HepG2 (cell line): Measurements from ENCODE around the gene HEYL. TPM values are rescaled to one million over a fixed set of nuclear protein-coding genes. Genes with fewer than 3 reads are reported as not detected.

Source experiments
- ATAC-seq: fragments of 200-7000 bp; cut with Tn5 transposase; 3 replicates; pipeline ENCODE4 v1.9.1; 2020; ENCODE audit warnings: mild to moderate bottlenecking, moderate library complexity
- BruUV-seq: library from RNA; stranded (reverse); fragments of 400-500 nt; replicated peaks from 2 replicates; lab custom pipeline; 2021; lab: Mats Ljungman, UMichigan
- CTCF ChIA-PET: fragments of 300-600 bp; formaldehyde crosslinking; extraction: SDS; loops from one replicate; lab custom pipeline; 2021; ENCODE audit warnings: low total read pairs, inconsistent platforms, low intra/inter-chr PET ratio; lab: Yijun Ruan, JAX
- POLR2A ChIA-PET: fragments of 350-600 bp; sonication (Branson Sonifier 250); formaldehyde crosslinking; loops from one replicate; lab custom pipeline; 2020; ENCODE audit warnings: antibody characterized with exemption, inconsistent platforms; lab: Yijun Ruan, JAX
- DNase-seq: peaks from one replicate; pipeline ENCODE4 v3.0.0-alpha.2; 2015; ENCODE audit warnings: low spot score
- FAIRE-seq: peaks from 3 replicates; lab custom pipeline; 2011; peaks lifted over from hg19 to GRCh38; lab: Jason Lieb, UNC
- H2AFZ ChIP-seq: one replicate; pipeline ENCODE4 v1.6.1; 2011; ENCODE audit warnings: low read length, inconsistent platforms
- H3K27ac ChIP-seq: fragments of 300-600 bp; 3 replicates; pipeline ENCODE4 v1.8.0; 2011; ENCODE audit warnings: mixed run types, mild to moderate bottlenecking, mixed read lengths, low read length, inconsistent platforms; ENCODE audit not compliant: insufficient read depth; ENCODE audit errors: extremely low read length
- H3K27me3 ChIP-seq, 2 experiments: fragments of 200-600 bp in 1 of 2; 2 replicates in 1 of 2; 3 replicates in 1 of 2; pipeline versions ENCODE4 v1.6.0 to v1.8.0; 2011; ENCODE audit warnings: low read length in 2 of 2, mild to moderate bottlenecking in 2 of 2, moderate library complexity in 2 of 2, inconsistent platforms in 1 of 2; ENCODE audit not compliant: insufficient read depth in 2 of 2, control insufficient read depth in 1 of 2
- H3K36me3 ChIP-seq, 2 experiments: fragments of 200-600 bp in 1 of 2; replicated peaks in 1 of 2; 2 replicates in 1 of 2; 3 replicates in 1 of 2; pipeline versions ENCODE4 v1.5.1 to v1.8.0; 2011; ENCODE audit warnings: low read length in 2 of 2, inconsistent platforms in 1 of 2; ENCODE audit not compliant: insufficient read depth in 2 of 2, control insufficient read depth in 1 of 2
- H3K4me1 ChIP-seq: 2 replicates; pipeline ENCODE4 v1.5.1; 2012; ENCODE audit warnings: low read length, inconsistent platforms; ENCODE audit not compliant: insufficient read depth
- H3K4me2 ChIP-seq: 2 replicates; pipeline ENCODE4 v1.6.0; 2011; ENCODE audit warnings: low read depth, low read length, inconsistent platforms
- H3K4me3 ChIP-seq, 3 experiments: fragments of 200-600 bp in 1 of 3; sonication (generic), shearing (Covaris generic) in 1 of 3; replicated peaks in 1 of 3; 2 replicates each; pipeline ENCODE4 v1.5.1; 2011 to 2016; ENCODE audit warnings: low read length in 3 of 3, inconsistent platforms in 2 of 3, low read depth in 2 of 3, mild to moderate bottlenecking in 2 of 3, control low read depth in 1 of 3, mixed read lengths in 1 of 3; ENCODE audit not compliant: insufficient read depth in 1 of 3
- H3K79me2 ChIP-seq: one replicate; pipeline ENCODE4 v1.6.1; 2011; ENCODE audit warnings: low read length, inconsistent platforms; ENCODE audit not compliant: insufficient read depth
- H3K9ac ChIP-seq: 2 replicates; pipeline ENCODE4 v1.6.0; 2011; ENCODE audit warnings: mild to moderate bottlenecking, low read depth, low read length, inconsistent platforms; ENCODE audit not compliant: insufficient read depth
- H3K9me3 ChIP-seq: 2 replicates; pipeline ENCODE4 v1.5.1; 2012; ENCODE audit warnings: mild to moderate bottlenecking, low read length
- H4K20me1 ChIP-seq: 2 replicates; pipeline ENCODE4 v1.6.0; 2011; ENCODE audit warnings: inconsistent platforms, mild to moderate bottlenecking, low read length, moderate library complexity; ENCODE audit not compliant: insufficient read depth
- CHD4 ChIP-seq: fragments of 200-600 bp; sonication (generic); IDR thresholded peaks from 2 replicates; pipeline ENCODE4 v1.7.0; 2017; ENCODE audit warnings: mild to moderate bottlenecking, low read length, borderline replicate concordance
- FOXP1 ChIP-seq, 2 experiments: fragments of 450-650 bp in 1 of 2; IDR thresholded peaks; 2 replicates each; pipeline ENCODE4 v1.6.1; 2017 to 2018; ENCODE audit warnings: antibody characterized with exemption in 1 of 2
- JUND ChIP-seq: sonication (generic); formaldehyde crosslinking; IDR thresholded peaks from 2 replicates; pipeline ENCODE4 v1.8.0; 2022; ENCODE audit warnings: mild to moderate bottlenecking, missing genetic modification reagents
- MBNL3 ChIP-seq: fragments of 250-450 bp; sonication (Bioruptor Pico); conservative IDR thresholded peaks from 2 replicates; pipeline ENCODE4 v1.8.0; 2022; ENCODE audit warnings: mild to moderate bottlenecking, inconsistent platforms
- NR2F2 ChIP-seq: IDR thresholded peaks from 2 replicates; pipeline ENCODE4 v1.6.1; 2012; ENCODE audit warnings: low read depth, inconsistent platforms, borderline replicate concordance
- TBP ChIP-seq: sonication (generic); formaldehyde crosslinking; IDR thresholded peaks from 2 replicates; pipeline ENCODE4 v1.5.0; 2020; ENCODE audit warnings: missing genetic modification reagents
- TBX2 ChIP-seq: sonication (generic); formaldehyde crosslinking; IDR thresholded peaks from 2 replicates; pipeline ENCODE4 v1.5.0; 2020; ENCODE audit warnings: missing genetic modification reagents, mild to moderate bottlenecking, borderline replicate concordance
- ZBTB8A ChIP-seq: sonication (generic); formaldehyde crosslinking; IDR thresholded peaks from 2 replicates; pipeline ENCODE4 v1.4.0; 2020; ENCODE audit warnings: mild to moderate bottlenecking, low read depth, missing genetic modification reagents, borderline replicate concordance
- ZEB1 ChIP-seq: IDR thresholded peaks from 2 replicates; pipeline ENCODE4 v1.6.1; 2012; ENCODE audit warnings: mild to moderate bottlenecking, low read depth, inconsistent platforms; ENCODE audit not compliant: insufficient replicate concordance
- ZFP82 ChIP-seq: sonication (generic); formaldehyde crosslinking; IDR thresholded peaks from 2 replicates; pipeline ENCODE4 v1.5.1; 2020; ENCODE audit warnings: mild to moderate bottlenecking, missing genetic modification reagents, borderline replicate concordance
- ZNF224 ChIP-seq: sonication (generic); formaldehyde crosslinking; IDR thresholded peaks from 2 replicates; pipeline ENCODE4 v1.5.0; 2020; ENCODE audit warnings: mild to moderate bottlenecking, missing genetic modification reagents
- ZNF256 ChIP-seq: sonication (generic); formaldehyde crosslinking; conservative IDR thresholded peaks from 2 replicates; pipeline ENCODE4 v1.4.0; 2020; ENCODE audit warnings: missing genetic modification reagents
- ZNF614 ChIP-seq: IDR thresholded peaks from 2 replicates; pipeline ENCODE4 v1.6.1; 2018; ENCODE audit warnings: missing biosample characterization, missing genetic modification reagents, inconsistent platforms, borderline replicate concordance
- ZNF670 ChIP-seq: sonication (generic); formaldehyde crosslinking; IDR thresholded peaks from 2 replicates; pipeline ENCODE4 v1.8.0; 2022; ENCODE audit warnings: mild to moderate bottlenecking, missing genetic modification reagents, borderline replicate concordance
- WGBS: methylation state at CpG from one replicate; pipeline ENCODE4 v1.1.6; 2017; ENCODE audit warnings: low lambda C conversion rate; 5-methylcytosine and 5-hydroxymethylcytosine counted together
- in situ Hi-C: cut with HindIII; loops from 2 replicates; pipeline ENCODE4 v1.10.0; 2017; ENCODE audit warnings: low pct_unique_long_range_greater_than_20kb; ENCODE audit not compliant: extremely low pct_ligation_motif_present
- intact Hi-C: fragments of 100-400 bp; cut with micrococcal nuclease; formaldehyde crosslinking; loops from one replicate; pipeline ENCODE4 v1.10.0; 2022; ENCODE audit not compliant: unreplicated experiment
- polyA plus RNA-seq, 8 experiments: library from polyadenylated mRNA; depleted of rRNA in 3 of 8; stranded (reverse) in 7 of 8; unstranded in 1 of 8; fragments of >200 nt; fragmentation: Illumina TruSeq in 4 of 8; extraction: Trizol in 4 of 8; gene quantifications; 2 replicates each; pipeline versions ENCODE4 v1.2.1 to v1.2.3, GENCODE V29; 2011 to 2016; ENCODE audit warnings: low read depth in 4 of 8, missing spikeins in 1 of 8, mixed read lengths in 1 of 8; ENCODE audit not compliant: insufficient read depth in 1 of 8
- total RNA-seq, 5 experiments: library from RNA; depleted of rRNA; stranded (reverse); fragments of >200 nt; fragmentation: Illumina TruSeq; extraction: Trizol; gene quantifications; 2 replicates each; pipeline ENCODE4 v1.2.3, GENCODE V29; 2016; ENCODE audit warnings: low read depth in 1 of 5
- TF ChIP-seq, protein P1 (sequence below): sonication (generic); formaldehyde crosslinking; IDR thresholded peaks from 2 replicates; pipeline ENCODE4 v1.4.0; 2020; ENCODE audit warnings: mild to moderate bottlenecking, missing genetic modification reagents, borderline replicate concordance
- TF ChIP-seq, protein P2 (sequence below): sonication (generic); formaldehyde crosslinking; IDR thresholded peaks from 2 replicates; pipeline ENCODE4 v1.4.0; 2020; ENCODE audit warnings: mild to moderate bottlenecking, low read depth, missing genetic modification reagents

The HEYL gene
- total and polyA plus RNA-seq, 2 of the 13 experiments (the other 11 are each of a cell fraction or from before 2014, with no cell fraction given) = 0.03 to 0.04 TPM

DNA sequence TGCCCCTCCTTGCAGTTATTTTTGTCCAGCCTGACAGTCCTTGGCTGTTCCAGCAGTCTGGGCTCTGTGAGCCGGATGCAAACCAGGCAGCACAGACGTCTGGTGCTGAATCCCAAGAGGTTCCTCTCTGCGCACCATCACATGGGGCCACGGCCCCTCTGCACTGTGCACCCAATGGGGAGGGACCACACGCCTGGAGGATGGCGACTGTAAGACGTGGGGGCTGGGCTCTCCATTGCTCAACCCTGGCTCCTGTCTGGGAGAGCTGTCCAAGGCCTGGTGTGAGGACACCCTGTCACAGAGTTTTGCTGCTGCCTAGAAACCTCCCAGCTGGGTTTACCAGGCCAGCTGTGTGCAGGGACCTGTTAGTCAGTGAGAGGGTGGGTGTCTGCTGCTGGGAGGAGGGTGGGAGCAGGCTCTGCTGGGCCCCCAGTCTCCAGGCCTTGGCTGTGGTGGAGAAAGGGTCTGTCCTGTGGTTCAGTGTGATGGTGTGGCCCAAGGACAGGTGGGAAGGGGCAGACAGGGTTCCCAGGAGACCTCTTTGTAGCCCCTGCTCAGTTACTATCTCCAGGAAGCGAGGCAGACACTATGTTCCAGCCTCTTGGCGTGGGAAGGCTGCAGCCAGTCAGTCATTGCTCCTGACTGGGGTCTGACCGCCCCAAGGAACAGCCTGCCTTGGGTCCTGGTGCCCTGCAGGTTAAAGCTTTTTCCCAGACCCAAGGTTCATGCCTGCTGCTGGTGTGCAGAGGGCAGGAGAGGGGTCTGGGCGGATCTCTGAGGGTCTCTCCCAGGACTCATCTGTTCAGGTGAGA, 13.8 kb downstream of the HEYL start:
- Histone ChIP-seq H3K36me3 (no peaks in the 10 kb centered on the region), H3K79me2 (no peaks in the 10 kb centered on the region), H3K4me1 (no peaks in the 10 kb centered on the region), H2AFZ (no peak overlapping the region), H3K4me3 (no peak overlapping the region), H3K4me2 (no peak overlapping the region), H3K9ac (no peak overlapping the region), H3K27me3 (peaks cover 5 to 45% of the 10 kb centered on the region in 2 experiments; a peak in 4 of 5 replicates), H3K9me3 (no peaks in the 10 kb centered on the region), H4K20me1 (no peaks in the 10 kb centered on the region), H3K27ac (no peak overlapping the region)
- no peak for TF ChIP-seq NR2F2
- TF ChIP-seq ZNF256 (CRISPR knock-in tag) = no peak
- TF ChIP-seq ZNF670 (CRISPR knock-in tag) = no peak
- no peak for TF ChIP-seq CHD4
- no peak for TF ChIP-seq TBX2
- TF ChIP-seq ZBTB8A (CRISPR knock-in tag) = no peak
- CTCF ChIA-PET = no interaction called here
- BruUV-seq = no TSS peak
- POLR2A ChIA-PET = no interaction called here
- DNase-seq (no peak), ATAC-seq (peak; percentile 44), FAIRE-seq (no peak)
- intact Hi-C loops (no loop called here), in situ Hi-C loops (no loop called here)
- 7% methylated on average over 3 of the region's 11 CpGs for WGBS

DNA sequence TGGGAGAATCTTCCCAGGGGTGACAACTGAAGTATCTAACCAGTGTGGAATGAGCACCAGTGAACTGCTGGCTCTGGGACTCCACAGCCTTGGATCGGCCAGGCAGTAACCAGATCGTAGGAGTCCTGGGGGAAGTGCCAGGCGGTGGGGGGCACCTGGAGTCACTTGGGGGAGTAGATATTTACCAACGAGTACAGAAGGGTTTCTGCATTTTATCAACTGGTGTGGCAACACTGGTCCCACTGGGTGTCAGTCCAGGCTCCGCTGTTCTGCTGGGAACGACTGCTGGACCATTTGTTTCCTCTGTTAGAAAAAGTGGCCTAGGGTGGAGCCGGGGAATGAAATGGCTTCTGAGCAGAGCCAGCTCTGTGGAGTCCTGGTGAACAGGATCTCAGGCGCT, 14.4 kb downstream of the HEYL start:
- Histone ChIP-seq H3K4me1 (no peaks in the 10 kb centered on the region), H3K9ac (no peak overlapping the region), H3K9me3 (no peaks in the 10 kb centered on the region), H3K4me3 (no peak overlapping the region), H3K36me3 (no peaks in the 10 kb centered on the region), H3K79me2 (no peaks in the 10 kb centered on the region), H4K20me1 (no peaks in the 10 kb centered on the region), H3K4me2 (no peak overlapping the region), H3K27me3 (peaks cover 5 to 39% of the 10 kb centered on the region in 2 experiments; a peak in 4 of 5 replicates), H3K27ac (no peak overlapping the region), H2AFZ (no peak overlapping the region)
- ChIA-PET POLR2A (no interaction called here), CTCF (no interaction called here)
- no TSS peak for BruUV-seq
- DNase-seq = no peak
- TF ChIP-seq ZNF224 (no peak), FOXP1 (IDR thresholded peaks at IDR 0.05) (no peak), FOXP1 (CRISPR knock-in tag; IDR thresholded peaks at IDR 0.05) (no peak), JUND (CRISPR knock-in tag) (no peak), ZEB1 (no peak), TBP (CRISPR knock-in tag) (no peak), ZFP82 (CRISPR knock-in tag) (no peak), ZNF614 (no peak), MBNL3 (CRISPR knock-in tag) (no peak)
- TF ChIP-seq, protein P1, sequence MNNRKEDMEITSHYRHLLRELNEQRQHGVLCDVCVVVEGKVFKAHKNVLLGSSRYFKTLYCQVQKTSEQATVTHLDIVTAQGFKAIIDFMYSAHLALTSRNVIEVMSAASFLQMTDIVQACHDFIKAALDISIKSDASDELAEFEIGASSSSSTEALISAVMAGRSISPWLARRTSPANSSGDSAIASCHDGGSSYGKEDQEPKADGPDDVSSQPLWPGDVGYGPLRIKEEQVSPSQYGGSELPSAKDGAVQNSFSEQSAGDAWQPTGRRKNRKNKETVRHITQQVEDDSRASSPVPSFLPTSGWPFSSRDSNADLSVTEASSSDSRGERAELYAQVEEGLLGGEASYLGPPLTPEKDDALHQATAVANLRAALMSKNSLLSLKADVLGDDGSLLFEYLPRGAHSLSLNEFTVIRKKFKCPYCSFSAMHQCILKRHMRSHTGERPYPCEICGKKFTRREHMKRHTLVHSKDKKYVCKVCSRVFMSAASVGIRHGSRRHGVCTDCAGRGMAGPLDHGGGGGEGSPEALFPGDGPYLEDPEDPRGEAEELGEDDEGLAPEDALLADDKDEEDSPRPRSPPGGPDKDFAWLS (CRISPR knock-in tag) = no peak
- TF ChIP-seq, protein P2, sequence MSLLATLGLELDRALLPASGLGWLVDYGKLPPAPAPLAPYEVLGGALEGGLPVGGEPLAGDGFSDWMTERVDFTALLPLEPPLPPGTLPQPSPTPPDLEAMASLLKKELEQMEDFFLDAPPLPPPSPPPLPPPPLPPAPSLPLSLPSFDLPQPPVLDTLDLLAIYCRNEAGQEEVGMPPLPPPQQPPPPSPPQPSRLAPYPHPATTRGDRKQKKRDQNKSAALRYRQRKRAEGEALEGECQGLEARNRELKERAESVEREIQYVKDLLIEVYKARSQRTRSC (CRISPR knock-in tag) = no peak
- no peak for FAIRE-seq
- intact Hi-C loops (no loop called here), in situ Hi-C loops (no loop called here)
- WGBS = 26% methylated on average over 5 of the region's 8 CpGs
- no peak for ATAC-seq
